ENCODE results near the gene IQSEC1. TPM values are rescaled to one million over a fixed set of nuclear protein-coding genes. Genes with fewer than 3 reads are reported as not detected.

The IQSEC1 gene
- total and polyA plus RNA-seq, 9 of the 15 experiments (the other 6 are each of a cell fraction or from before 2014, with no cell fraction given): 0.56 to 39.0 (median 6.8) TPM

- TF ChIP-seq FOXP1 (CRISPR knock-in tag; IDR thresholded peaks at IDR 0.05) (peak; percentile 61; the same call in 1 of the 2 replicates), TOE1 (IDR thresholded peaks at IDR 0.05; ENCODE audit: borderline replicate concordance) (no peak), TOE1 (CRISPR knock-in tag; IDR thresholded peaks at IDR 0.05; ENCODE audit: borderline replicate concordance, low read depth) (no peak), FOXK1 (CRISPR knock-in tag; IDR thresholded peaks at IDR 0.05; ENCODE audit: borderline replicate concordance) (peak; percentile 41; the same call in 1 of the 2 replicates), KDM5B (IDR thresholded peaks at IDR 0.05; ENCODE audit: insufficient replicate concordance, low read depth, low read length) (peak; percentile 23), HNRNPK (IDR thresholded peaks at IDR 0.05; ENCODE audit: low read depth, low read length, poor library complexity, severe bottlenecking) (no peak), NRF1 (conservative IDR thresholded peaks at IDR 0.05 in 1 of 2, IDR thresholded peaks at IDR 0.05 in 1 of 2) (peak; percentile 76 to 82), E2F6 (IDR thresholded peaks at IDR 0.05; ENCODE audit: borderline replicate concordance in 1 of 2, extremely low read depth in 1 of 2, insufficient read depth in 1 of 2, insufficient read length in 1 of 2, low read depth in 1 of 2, low read length in 1 of 2, poor library complexity in 1 of 2, severe bottlenecking in 1 of 2) (peak; percentile 17 to 77), CEBPG (CRISPR knock-in tag; IDR thresholded peaks at IDR 0.05) (0 out of 2 replicates have a peak, but pooled peaks have one; percentile 11), CEBPG (tag; conservative IDR thresholded peaks at IDR 0.05 in 1 of 2, IDR thresholded peaks at IDR 0.05 in 1 of 2) (no peak), ZNF75A (CRISPR knock-in tag; IDR thresholded peaks at IDR 0.05) (no peak), TFAP4 (CRISPR knock-in tag; IDR thresholded peaks at IDR 0.05; ENCODE audit: borderline replicate concordance) (peak; percentile 63), E2F1 (CRISPR knock-in tag; IDR thresholded peaks at IDR 0.05) (no peak), NR2C1 (IDR thresholded peaks at IDR 0.05) (no peak), NR2C1 (tag; IDR thresholded peaks at IDR 0.05) (no peak), ZNF232 (CRISPR knock-in tag; IDR thresholded peaks at IDR 0.05) (0 out of 2 replicates have a peak, but pooled peaks have one; percentile 48), ZNF280B (CRISPR knock-in tag; IDR thresholded peaks at IDR 0.05) (no peak), TSC22D4 (tag; IDR thresholded peaks at IDR 0.05) (no peak), SMARCB1 (IDR thresholded peaks at IDR 0.05; ENCODE audit: insufficient read length, low read depth) (no peak), ZBTB9 (CRISPR knock-in tag; IDR thresholded peaks at IDR 0.05) (peak; percentile 72; the same call in 1 of the 2 replicates)
Measured at GRCh38 chr3:12992629-12993516, 80.4 kb downstream of the IQSEC1 start (continued).
